ENCODE results near the gene CLEC4F. TPM values are rescaled to one million over a fixed set of nuclear protein-coding genes. Genes with fewer than 3 reads are reported as not detected.
A peak's percentile ranks its signal among the peaks of the same experiment; 100 is the strongest.
"Not testable (repeated sequence)": the region's sequence is repeated elsewhere in the genome, so short reads cannot be mapped to it uniquely, and the experiment has no call there.

Gene CLEC4F
- total RNA-seq, 1 donor, result not detected

- DNase-seq (ENCODE audit: low read depth in 2 of 3, low spot score in 2 of 3), result no peak
Observed at GRCh38 chr2:70828115-70828514, 7.7 kb upstream of the CLEC4F start.

GRCh38 chr2:70827388-70827787 lies 7.0 kb upstream of the CLEC4F start:
- DNase-seq (ENCODE audit: low read depth in 2 of 3, low spot score in 2 of 3), result peak in 1 of 3 donors; percentile 19

DNA sequence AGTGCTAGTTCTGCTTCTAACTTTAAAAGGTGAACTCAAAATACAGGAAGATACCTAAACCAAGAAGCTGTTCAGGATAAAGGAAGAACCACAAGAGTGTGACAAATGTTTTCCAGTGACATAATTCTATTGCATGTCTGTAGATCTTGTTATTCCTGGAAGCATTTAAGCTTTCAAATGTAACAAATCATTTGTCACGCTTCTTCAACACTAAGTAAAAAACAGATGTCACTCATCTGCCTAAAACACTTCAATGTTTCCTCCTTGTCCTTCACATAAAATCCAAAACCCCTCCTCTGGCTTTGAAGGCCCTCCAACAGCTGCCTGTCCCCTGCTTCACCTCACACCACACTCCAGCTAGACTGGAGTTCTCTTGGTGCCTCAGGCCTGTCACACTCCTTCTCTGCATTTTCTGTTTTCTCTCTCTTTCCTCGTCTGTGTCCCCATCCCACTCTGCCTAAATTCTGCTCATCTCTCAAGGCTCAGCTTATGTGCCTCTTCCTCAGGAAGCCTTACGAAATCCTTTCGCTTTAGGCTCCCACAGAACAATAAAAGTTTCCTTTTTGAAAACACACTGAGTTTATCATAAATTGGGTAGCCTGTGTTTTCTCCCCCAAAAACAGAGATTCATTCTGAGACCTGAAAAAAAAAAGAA lies 6.4 kb upstream of the CLEC4F start:
- DNase-seq (ENCODE audit: low read depth in 2 of 3, low spot score in 2 of 3), result no peak

GRCh38 chr2:70823249-70823648 lies 2.9 kb upstream of the CLEC4F start:
- no peak for DNase-seq (ENCODE audit: low read depth in 2 of 3, low spot score in 2 of 3)

- DNase-seq (ENCODE audit: low read depth in 2 of 3, low spot score in 2 of 3), result no peak
Observed at GRCh38 chr2:70822843-70823242, 2.4 kb upstream of the CLEC4F start.

- no peak for DNase-seq (ENCODE audit: low read depth in 2 of 3, low spot score in 2 of 3)
Observed at GRCh38 chr2:70817284-70817954, 3.0 kb downstream of the CLEC4F start.

DNA sequence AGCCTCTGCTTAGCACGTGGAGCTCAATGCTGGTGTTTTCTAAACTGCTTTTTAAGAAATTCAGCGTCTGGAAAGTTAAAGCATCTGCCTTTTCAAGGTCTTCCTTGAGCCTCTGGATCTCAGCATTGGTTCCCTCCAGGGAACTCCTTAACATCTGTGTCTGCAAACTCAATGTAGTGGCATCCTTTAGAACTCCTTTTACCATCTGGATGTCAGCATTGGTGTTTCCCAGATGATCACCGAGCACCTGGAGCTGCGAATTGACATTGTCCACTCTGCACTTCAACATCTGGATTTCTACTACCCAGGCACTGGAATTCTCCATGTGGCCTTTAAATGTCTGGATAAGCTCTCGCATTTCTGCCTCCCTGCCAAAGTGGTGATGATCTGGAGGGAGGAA lies 3.7 kb downstream of the CLEC4F start:
- no peak for DNase-seq (ENCODE audit: low read depth in 2 of 3, low spot score in 2 of 3)

GRCh38 chr2:70808983-70809958 lies 11.1 kb downstream of the CLEC4F start:
- DNase-seq (ENCODE audit: low read depth in 2 of 3, low spot score in 2 of 3), result no peak

GRCh38 chr2:70807828-70808118 lies 12.6 kb downstream of the CLEC4F start:
- DNase-seq (ENCODE audit: low read depth in 2 of 3, low spot score in 2 of 3), result no peak

- no peak for DNase-seq (ENCODE audit: low read depth in 2 of 3, low spot score in 2 of 3)
Observed at GRCh38 chr2:70807102-70807827, 13.1 kb downstream of the CLEC4F start.

DNA sequence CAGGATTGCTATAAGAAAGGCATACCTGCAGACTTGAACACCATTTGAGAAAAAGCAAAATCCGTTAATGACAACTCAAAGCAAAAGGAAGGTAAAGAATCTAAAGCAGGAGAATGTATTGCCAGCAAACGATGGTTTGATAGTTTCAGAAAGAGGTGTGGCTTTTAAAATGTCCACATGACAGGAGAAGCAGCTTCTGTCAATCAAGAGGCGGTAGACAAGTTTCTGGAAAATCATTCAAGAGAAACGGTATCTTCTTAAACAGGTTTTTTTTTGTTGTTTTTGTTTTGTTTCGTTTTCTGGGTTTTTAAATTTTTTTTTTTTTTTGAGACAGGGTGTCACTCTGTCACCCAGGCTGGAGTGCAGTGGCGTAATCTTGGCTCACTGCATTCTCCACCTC lies 13.8 kb downstream of the CLEC4F start:
- no peak for DNase-seq (ENCODE audit: low read depth in 2 of 3, low spot score in 2 of 3)

DNA sequence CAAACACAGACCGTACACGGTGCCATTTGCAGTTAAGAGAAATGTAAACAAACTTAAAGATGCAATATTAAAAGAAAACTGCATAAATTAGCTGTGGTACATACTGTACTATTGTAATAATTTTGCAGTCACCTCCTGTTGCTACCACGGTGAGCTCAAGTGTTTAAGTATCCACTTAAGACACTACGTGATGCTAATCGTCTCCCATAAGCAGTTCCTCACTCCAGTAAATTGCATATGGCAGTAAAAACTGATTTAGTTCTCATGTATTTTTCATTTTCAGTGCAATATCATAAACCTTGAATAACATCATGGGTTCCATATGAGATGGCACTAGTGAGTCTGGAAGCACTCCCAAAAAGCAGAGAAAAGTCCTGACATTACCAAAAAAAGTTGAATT lies 14.4 kb downstream of the CLEC4F start:
- no peak for DNase-seq (ENCODE audit: low read depth in 2 of 3, low spot score in 2 of 3)

GRCh38 chr2:70801607-70802263 lies 18.7 kb downstream of the CLEC4F start:
- no peak for DNase-seq (ENCODE audit: low read depth in 2 of 3, low spot score in 2 of 3)

DNA sequence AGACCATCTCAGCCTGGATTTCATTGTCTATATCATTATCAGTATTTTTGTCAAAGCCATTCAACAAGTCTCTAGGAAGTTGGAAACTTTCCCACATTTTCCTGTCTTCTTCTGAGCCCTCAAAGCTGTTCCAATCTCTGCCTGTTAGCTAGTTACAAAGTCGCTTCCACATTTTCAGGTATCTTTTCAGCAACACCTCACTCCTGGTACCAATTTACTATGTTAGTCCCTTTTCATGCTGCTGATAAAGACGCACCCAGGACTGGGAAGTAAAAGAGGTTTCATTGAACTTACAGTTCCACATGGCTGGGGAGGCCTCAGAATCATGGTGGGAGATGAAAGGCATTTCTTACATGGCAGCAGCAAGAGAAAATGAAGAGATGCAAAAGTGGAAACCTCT lies 20.7 kb downstream of the CLEC4F start:
- DNase-seq (ENCODE audit: low read depth in 2 of 3, low spot score in 2 of 3), result no peak

GRCh38 chr2:70797996-70798395 lies 22.4 kb downstream of the CLEC4F start:
- DNase-seq (ENCODE audit: low read depth in 2 of 3, low spot score in 2 of 3), result not testable (repeated sequence)

GRCh38 chr2:70797506-70797905 lies 22.9 kb downstream of the CLEC4F start:
- no peak for DNase-seq (ENCODE audit: low read depth in 2 of 3, low spot score in 2 of 3)

DNA sequence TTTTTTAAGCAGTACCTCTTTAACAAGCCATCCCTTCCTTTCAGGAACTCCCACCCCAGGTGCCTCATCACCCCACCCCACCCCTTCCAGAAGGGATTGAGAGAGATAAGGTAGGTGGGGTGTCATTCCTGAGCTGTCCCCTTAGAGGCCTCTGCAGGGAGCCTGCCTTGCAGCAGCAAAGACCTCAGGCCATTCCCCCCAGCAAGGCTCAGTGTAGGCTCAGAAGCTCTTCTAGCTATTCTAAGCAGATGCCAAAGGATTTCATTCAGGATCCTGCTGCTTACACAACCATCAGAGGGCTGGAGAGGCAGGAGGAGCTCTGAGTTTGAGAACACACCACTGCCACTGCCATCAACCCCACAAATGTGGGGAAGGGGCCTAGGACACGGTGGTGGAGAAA lies 24.1 kb downstream of the CLEC4F start:
- no peak for DNase-seq (ENCODE audit: low read depth in 2 of 3, low spot score in 2 of 3)

- DNase-seq (ENCODE audit: low read depth in 2 of 3, low spot score in 2 of 3), result no peak
Observed at GRCh38 chr2:70795164-70795995, 25.0 kb downstream of the CLEC4F start.

DNA sequence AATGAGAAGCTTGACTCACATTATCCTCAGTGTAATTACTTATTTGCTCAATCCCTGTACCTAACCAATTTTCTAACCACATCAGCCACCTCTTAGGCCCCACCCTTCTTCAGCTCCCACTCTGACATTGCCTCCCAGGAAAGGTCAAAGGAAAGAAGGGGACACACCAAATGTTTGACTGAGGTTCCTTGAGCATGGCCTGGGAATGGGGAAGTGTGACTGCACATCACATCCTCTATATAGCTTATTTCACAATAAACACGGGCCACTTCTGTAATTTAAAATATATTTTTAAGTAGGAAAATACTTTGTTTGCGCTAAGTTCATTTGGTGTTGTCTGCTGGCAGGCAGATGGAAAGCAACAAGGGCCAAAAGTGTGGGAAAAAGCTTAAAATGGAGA lies 26.9 kb downstream of the CLEC4F start:
- no peak for DNase-seq (ENCODE audit: low read depth in 2 of 3, low spot score in 2 of 3)
